OCI-LY7 (cell line): ENCODE results near the gene MLKL. TPM values are rescaled to one million over a fixed set of nuclear protein-coding genes. Genes with fewer than 3 reads are reported as not detected.

Experiments
- BruUV-seq: library from RNA; stranded (reverse); fragments of 400-500 nt; replicated peaks from 2 replicates; lab custom pipeline; 2021; lab: Mats Ljungman, UMichigan
- CTCF ChIA-PET: fragments of 300-600 bp; sonication (Branson Sonifier 250); formaldehyde crosslinking; loops from one replicate; lab custom pipeline; 2022; ENCODE audit warnings: antibody characterized with exemption; ENCODE audit not compliant: unreplicated experiment; lab: Charles Lee
- POLR2A ChIA-PET: fragments of 300-600 bp; sonication (Branson Sonifier 250); formaldehyde crosslinking; loops from one replicate; lab custom pipeline; 2022; ENCODE audit warnings: antibody characterized with exemption; lab: Charles Lee
- DNase-seq: peaks from one replicate; pipeline ENCODE4 v3.0.0-alpha.2; 2015; ENCODE audit warnings: low spot score
- H2AFZ ChIP-seq: fragments of 200-600 bp; sonication (generic), shearing (Covaris generic); 2 replicates; pipeline ENCODE4 v1.6.1; 2014; ENCODE audit warnings: mild to moderate bottlenecking, antibody characterized with exemption, low read length, moderate library complexity
- H3K27ac ChIP-seq: fragments of 200-600 bp; sonication (generic); 2 replicates; pipeline ENCODE4 v1.5.1; 2014; ENCODE audit warnings: mixed run types, low read depth, mild to moderate bottlenecking, moderate library complexity, low read length, inconsistent platforms; ENCODE audit not compliant: poor library complexity, severe bottlenecking
- H3K36me3 ChIP-seq: fragments of 200-600 bp; sonication (generic); 2 replicates; pipeline ENCODE4 v1.6.1; 2014; ENCODE audit warnings: mild to moderate bottlenecking, antibody characterized with exemption, low read length, moderate library complexity, mixed read lengths; ENCODE audit not compliant: insufficient read depth
- H3K4me1 ChIP-seq: fragments of 200-600 bp; sonication (generic); 2 replicates; pipeline ENCODE4 v1.5.1; 2014; ENCODE audit warnings: mild to moderate bottlenecking, low read length; ENCODE audit not compliant: insufficient read depth, poor library complexity, severe bottlenecking
- H3K4me2 ChIP-seq: fragments of 200-600 bp; sonication (generic); 2 replicates; pipeline ENCODE4 v1.6.1; 2014; ENCODE audit warnings: mild to moderate bottlenecking, low read length
- H3K4me3 ChIP-seq: fragments of 200-600 bp; sonication (generic); 2 replicates; pipeline ENCODE4 v1.5.1; 2014; ENCODE audit warnings: mild to moderate bottlenecking, low read depth, low read length; ENCODE audit not compliant: poor library complexity, severe bottlenecking
- H3K79me2 ChIP-seq: fragments of 200-600 bp; sonication (generic); 2 replicates; pipeline ENCODE4 v1.6.1; 2016; ENCODE audit warnings: low read depth, mild to moderate bottlenecking, low read length, moderate library complexity, mixed read lengths; ENCODE audit not compliant: insufficient read depth
- H3K9me2 ChIP-seq: fragments of 200-600 bp; sonication (generic); 2 replicates; pipeline ENCODE4 v1.6.1; 2016; ENCODE audit warnings: mild to moderate bottlenecking, low read length, mixed read lengths; ENCODE audit not compliant: insufficient read depth
- H3K9me3 ChIP-seq: fragments of 200-600 bp; sonication (generic); 2 replicates; pipeline ENCODE4 v1.6.1; 2014; ENCODE audit warnings: mild to moderate bottlenecking, mixed run types, low read length, mixed read lengths
- H4K20me1 ChIP-seq: fragments of 200-600 bp; sonication (generic); 2 replicates; pipeline ENCODE4 v1.6.1; 2014; ENCODE audit warnings: mild to moderate bottlenecking, antibody characterized with exemption, low read length, moderate library complexity, mixed read lengths; ENCODE audit not compliant: insufficient read depth
- EZH2phosphoT487 ChIP-seq: fragments of 200-600 bp; sonication (generic); IDR thresholded peaks from 2 replicates; pipeline ENCODE4 v1.6.1; 2018; ENCODE audit warnings: low read depth, borderline replicate concordance, mild to moderate bottlenecking, mixed run types, antibody characterized with exemption, low read length, moderate library complexity, mixed read lengths
- intact Hi-C: fragments of 100-400 bp; cut with micrococcal nuclease; formaldehyde crosslinking; loops from one replicate; pipeline ENCODE4 v1.10.0; 2022; ENCODE audit not compliant: unreplicated experiment
- total RNA-seq, 2 experiments: library from RNA; depleted of rRNA in 1 of 2; stranded (reverse); fragments of >200 nt in 1 of 2; shearing (Covaris generic) in 1 of 2; gene quantifications; 2 replicates each; pipeline ENCODE4 v1.2.3, GENCODE V29; 2014 to 2022
- TF ChIP-seq, protein P1 (sequence below): fragments of 200-600 bp; sonication (generic); conservative IDR thresholded peaks from 2 replicates; pipeline ENCODE4 v1.5.1; 2014; ENCODE audit warnings: mild to moderate bottlenecking, antibody characterized with exemption, low read length, moderate library complexity, mixed read lengths

MLKL gene
- total RNA-seq, 2 experiments from 2014 or later, result 8.0 to 9.0 TPM

GRCh38 chr16:74745109-74745615, 44.5 kb upstream of the MLKL start:
- Histone ChIP-seq H3K4me2 (no peak overlapping the region), H3K79me2 (no peaks in the 10 kb centered on the region), H4K20me1 (no peaks in the 10 kb centered on the region), H3K9me3 (no peaks in the 10 kb centered on the region), H3K36me3 (no peaks in the 10 kb centered on the region), H3K9me2 (no peaks in the 10 kb centered on the region), H2AFZ (no peak overlapping the region), H3K4me3 (no peak overlapping the region), H3K27ac (no peak overlapping the region), H3K4me1 (no peaks in the 10 kb centered on the region)
- DNase-seq, result no peak
- intact Hi-C loops, result no loop called here
- no TSS peak for BruUV-seq
- TF ChIP-seq, protein P1, sequence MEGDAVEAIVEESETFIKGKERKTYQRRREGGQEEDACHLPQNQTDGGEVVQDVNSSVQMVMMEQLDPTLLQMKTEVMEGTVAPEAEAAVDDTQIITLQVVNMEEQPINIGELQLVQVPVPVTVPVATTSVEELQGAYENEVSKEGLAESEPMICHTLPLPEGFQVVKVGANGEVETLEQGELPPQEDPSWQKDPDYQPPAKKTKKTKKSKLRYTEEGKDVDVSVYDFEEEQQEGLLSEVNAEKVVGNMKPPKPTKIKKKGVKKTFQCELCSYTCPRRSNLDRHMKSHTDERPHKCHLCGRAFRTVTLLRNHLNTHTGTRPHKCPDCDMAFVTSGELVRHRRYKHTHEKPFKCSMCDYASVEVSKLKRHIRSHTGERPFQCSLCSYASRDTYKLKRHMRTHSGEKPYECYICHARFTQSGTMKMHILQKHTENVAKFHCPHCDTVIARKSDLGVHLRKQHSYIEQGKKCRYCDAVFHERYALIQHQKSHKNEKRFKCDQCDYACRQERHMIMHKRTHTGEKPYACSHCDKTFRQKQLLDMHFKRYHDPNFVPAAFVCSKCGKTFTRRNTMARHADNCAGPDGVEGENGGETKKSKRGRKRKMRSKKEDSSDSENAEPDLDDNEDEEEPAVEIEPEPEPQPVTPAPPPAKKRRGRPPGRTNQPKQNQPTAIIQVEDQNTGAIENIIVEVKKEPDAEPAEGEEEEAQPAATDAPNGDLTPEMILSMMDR, result no peak
- TF ChIP-seq EZH2phosphoT487, result no peak
- POLR2A ChIA-PET, result no interaction called here
- CTCF ChIA-PET, result no interaction called here

- no peak overlapping the region for H3K27ac ChIP-seq
- H3K9me2 ChIP-seq, result no peaks in the 10 kb centered on the region
- no peak overlapping the region for H2AFZ ChIP-seq
- no peaks in the 10 kb centered on the region for H4K20me1 ChIP-seq
- H3K4me2 ChIP-seq, result no peak overlapping the region
- H3K4me3 ChIP-seq, result no peak overlapping the region
- H3K36me3 ChIP-seq, result no peaks in the 10 kb centered on the region
- TF ChIP-seq EZH2phosphoT487, result no peak
- TF ChIP-seq, protein P1, result no peak
- POLR2A ChIA-PET, result interaction anchor here (0.7 kb wide), 1 partner anchor 979 kb away, joined by 5 read pairs; no protein-coding TSS in a partner anchor
- CTCF ChIA-PET, result no interaction called here
- no TSS peak for BruUV-seq
- no peak for DNase-seq
- H3K79me2 ChIP-seq, result no peaks in the 10 kb centered on the region
- H3K4me1 ChIP-seq, result no peaks in the 10 kb centered on the region
- intact Hi-C loops, result no loop called here
- H3K9me3 ChIP-seq, result no peaks in the 10 kb centered on the region
Measured at GRCh38 chr16:74744566-74744965, 43.9 kb upstream of the MLKL start.

DNA sequence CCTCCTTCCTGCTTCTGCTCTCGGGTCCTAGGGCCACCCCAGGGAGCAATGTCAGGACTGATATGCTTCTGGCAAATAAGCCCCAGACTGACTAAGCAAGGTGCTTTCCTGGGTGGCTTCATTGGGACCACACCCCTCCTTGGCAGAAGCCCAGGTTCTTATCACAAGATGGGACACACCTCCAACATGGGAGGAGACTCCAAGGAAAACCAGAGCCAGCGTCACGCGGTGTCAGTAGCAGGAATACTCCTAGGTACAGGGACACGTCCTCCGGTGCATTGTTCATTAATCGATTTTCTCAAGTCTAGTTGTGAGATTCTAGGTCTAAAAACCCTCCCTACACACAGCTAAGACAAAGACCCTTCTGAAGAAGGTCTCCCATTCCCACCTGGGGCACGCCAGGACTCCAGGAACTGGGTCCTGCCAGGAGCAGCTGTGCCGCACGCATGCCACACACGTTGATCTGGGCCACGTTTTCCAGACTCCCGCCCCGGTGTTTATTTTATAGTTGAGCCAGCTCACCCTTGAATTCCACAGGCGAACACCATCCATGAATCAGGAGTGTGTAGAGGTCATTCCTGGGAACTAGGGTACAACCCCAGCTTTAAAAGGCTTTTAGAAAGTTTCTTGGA, 43.1 kb upstream of the MLKL start:
- CTCF ChIA-PET, result no interaction called here
- no peak overlapping the region for H2AFZ ChIP-seq

More for the DNA sequence above, 43.1 kb upstream of the MLKL start:
- Histone ChIP-seq H3K27ac (no peak overlapping the region), H3K4me3 (no peak overlapping the region), H4K20me1 (no peaks in the 10 kb centered on the region), H3K4me1 (no peaks in the 10 kb centered on the region), H3K79me2 (no peaks in the 10 kb centered on the region), H3K9me3 (no peaks in the 10 kb centered on the region), H3K4me2 (no peak overlapping the region), H3K9me2 (no peaks in the 10 kb centered on the region), H3K36me3 (no peaks in the 10 kb centered on the region)
- TF ChIP-seq EZH2phosphoT487, result no peak
- TF ChIP-seq, protein P1, result no peak
- BruUV-seq, result no TSS peak
- intact Hi-C loops, result no loop called here
- POLR2A ChIA-PET, result no interaction called here
- DNase-seq, result no peak
